Neural progenitor cell (in vitro differentiated cells): ENCODE measurements around the gene UCMA.

ENCODE experiments used
- CTCF ChIP-seq: fragments of 200-600 bp; sonication (generic); IDR thresholded peaks from 2 replicates; pipeline ENCODE4 v1.5.1; 2017; ENCODE audit warnings: antibody characterized with exemption, mild to moderate bottlenecking
- EZH2phosphoT487 ChIP-seq: fragments of 200-600 bp; sonication (generic); IDR thresholded peaks from 2 replicates; pipeline ENCODE4 v1.6.1; 2017; ENCODE audit warnings: antibody characterized with exemption

GRCh38 chr10:13225601-13226000 is 8.6 kb downstream of the UCMA start:
- TF ChIP-seq CTCF, result no peak
- TF ChIP-seq EZH2phosphoT487, result no peak
